K562 (cell line): ENCODE results near the gene TUT1. TPM values are rescaled to one million over a fixed set of nuclear protein-coding genes. Genes with fewer than 3 reads are reported as not detected.

ENCODE experiments used
- polyA plus RNA-seq, 8 experiments: library from polyadenylated mRNA; depleted of rRNA in 4 of 8; stranded (reverse) in 5 of 8; unstranded in 3 of 8; fragments of >200 nt; fragmentation: Nextera tagmentation in 2 of 8; fragmentation: Illumina TruSeq in 1 of 8; extraction: Ambion mirVana in 2 of 8; extraction: Trizol in 1 of 8; gene quantifications; 2 replicates each; pipeline versions ENCODE4 v1.2.1 to v1.2.3, GENCODE V29; 2011 to 2014; ENCODE audit warnings: inconsistent platforms in 1 of 8, missing spikeins in 1 of 8
- total RNA-seq, 7 experiments: library from RNA; depleted of rRNA in 6 of 7; stranded (reverse); fragments of >200 nt in 6 of 7; fragmentation: Illumina TruSeq in 2 of 7; extraction: Trizol in 2 of 7; gene quantifications; 2 replicates each; pipeline versions ENCODE4 v1.2.1 to v1.2.3, GENCODE V29; 2011 to 2021; ENCODE audit warnings: low replicate concordance in 1 of 7
- TF ChIP-seq, protein P1 (sequence below): IDR thresholded peaks from 2 replicates; pipeline ENCODE4 v1.6.1; 2011; ENCODE audit warnings: borderline replicate concordance, low read depth, mild to moderate bottlenecking, moderate library complexity, low read length; ENCODE audit not compliant: insufficient read depth, poor library complexity, severe bottlenecking
- TF ChIP-seq, protein P2 (sequence below): sonication (generic); formaldehyde crosslinking; IDR thresholded peaks from 2 replicates; pipeline ENCODE4 v1.8.0; 2023; ENCODE audit warnings: mild to moderate bottlenecking, missing genetic modification reagents

The TUT1 gene
- total and polyA plus RNA-seq, 9 of the 15 experiments (the other 6 are each of a cell fraction or from before 2014, with no cell fraction given), result 0.66 to 44.3 (median 15.7) TPM

DNA sequence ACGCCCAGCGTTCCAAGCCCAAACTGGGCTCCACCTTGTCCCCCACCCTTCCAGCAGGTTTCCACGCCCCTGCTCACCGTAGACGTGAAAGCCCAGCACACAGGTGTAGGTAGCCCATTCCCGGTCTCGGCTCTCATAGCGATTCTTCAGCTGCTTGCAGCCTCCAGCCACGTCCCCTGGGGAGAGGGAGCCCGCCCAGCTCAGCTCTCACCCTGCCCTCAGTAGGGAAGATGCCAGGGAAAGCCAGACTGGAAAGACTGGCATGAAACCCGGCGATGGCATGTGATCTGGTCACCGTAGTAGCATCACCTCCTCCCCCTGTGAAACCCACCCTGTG is 11.7 kb upstream of the TUT1 start (continued):
- TF ChIP-seq, protein P1, sequence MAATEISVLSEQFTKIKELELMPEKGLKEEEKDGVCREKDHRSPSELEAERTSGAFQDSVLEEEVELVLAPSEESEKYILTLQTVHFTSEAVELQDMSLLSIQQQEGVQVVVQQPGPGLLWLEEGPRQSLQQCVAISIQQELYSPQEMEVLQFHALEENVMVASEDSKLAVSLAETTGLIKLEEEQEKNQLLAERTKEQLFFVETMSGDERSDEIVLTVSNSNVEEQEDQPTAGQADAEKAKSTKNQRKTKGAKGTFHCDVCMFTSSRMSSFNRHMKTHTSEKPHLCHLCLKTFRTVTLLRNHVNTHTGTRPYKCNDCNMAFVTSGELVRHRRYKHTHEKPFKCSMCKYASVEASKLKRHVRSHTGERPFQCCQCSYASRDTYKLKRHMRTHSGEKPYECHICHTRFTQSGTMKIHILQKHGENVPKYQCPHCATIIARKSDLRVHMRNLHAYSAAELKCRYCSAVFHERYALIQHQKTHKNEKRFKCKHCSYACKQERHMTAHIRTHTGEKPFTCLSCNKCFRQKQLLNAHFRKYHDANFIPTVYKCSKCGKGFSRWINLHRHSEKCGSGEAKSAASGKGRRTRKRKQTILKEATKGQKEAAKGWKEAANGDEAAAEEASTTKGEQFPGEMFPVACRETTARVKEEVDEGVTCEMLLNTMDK, result no peak
- TF ChIP-seq, protein P2, sequence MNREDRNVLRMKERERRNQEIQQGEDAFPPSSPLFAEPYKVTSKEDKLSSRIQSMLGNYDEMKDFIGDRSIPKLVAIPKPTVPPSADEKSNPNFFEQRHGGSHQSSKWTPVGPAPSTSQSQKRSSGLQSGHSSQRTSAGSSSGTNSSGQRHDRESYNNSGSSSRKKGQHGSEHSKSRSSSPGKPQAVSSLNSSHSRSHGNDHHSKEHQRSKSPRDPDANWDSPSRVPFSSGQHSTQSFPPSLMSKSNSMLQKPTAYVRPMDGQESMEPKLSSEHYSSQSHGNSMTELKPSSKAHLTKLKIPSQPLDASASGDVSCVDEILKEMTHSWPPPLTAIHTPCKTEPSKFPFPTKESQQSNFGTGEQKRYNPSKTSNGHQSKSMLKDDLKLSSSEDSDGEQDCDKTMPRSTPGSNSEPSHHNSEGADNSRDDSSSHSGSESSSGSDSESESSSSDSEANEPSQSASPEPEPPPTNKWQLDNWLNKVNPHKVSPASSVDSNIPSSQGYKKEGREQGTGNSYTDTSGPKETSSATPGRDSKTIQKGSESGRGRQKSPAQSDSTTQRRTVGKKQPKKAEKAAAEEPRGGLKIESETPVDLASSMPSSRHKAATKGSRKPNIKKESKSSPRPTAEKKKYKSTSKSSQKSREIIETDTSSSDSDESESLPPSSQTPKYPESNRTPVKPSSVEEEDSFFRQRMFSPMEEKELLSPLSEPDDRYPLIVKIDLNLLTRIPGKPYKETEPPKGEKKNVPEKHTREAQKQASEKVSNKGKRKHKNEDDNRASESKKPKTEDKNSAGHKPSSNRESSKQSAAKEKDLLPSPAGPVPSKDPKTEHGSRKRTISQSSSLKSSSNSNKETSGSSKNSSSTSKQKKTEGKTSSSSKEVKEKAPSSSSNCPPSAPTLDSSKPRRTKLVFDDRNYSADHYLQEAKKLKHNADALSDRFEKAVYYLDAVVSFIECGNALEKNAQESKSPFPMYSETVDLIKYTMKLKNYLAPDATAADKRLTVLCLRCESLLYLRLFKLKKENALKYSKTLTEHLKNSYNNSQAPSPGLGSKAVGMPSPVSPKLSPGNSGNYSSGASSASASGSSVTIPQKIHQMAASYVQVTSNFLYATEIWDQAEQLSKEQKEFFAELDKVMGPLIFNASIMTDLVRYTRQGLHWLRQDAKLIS, result no peak
